ENCODE data around the gene SLC22A2. TPM values are rescaled to one million over a fixed set of nuclear protein-coding genes. Genes with fewer than 3 reads are reported as not detected.

SLC22A2 gene
- total and polyA plus RNA-seq, 9 of the 15 experiments (the other 6 are each of a cell fraction or from before 2014, with no cell fraction given) = not detected

DNA sequence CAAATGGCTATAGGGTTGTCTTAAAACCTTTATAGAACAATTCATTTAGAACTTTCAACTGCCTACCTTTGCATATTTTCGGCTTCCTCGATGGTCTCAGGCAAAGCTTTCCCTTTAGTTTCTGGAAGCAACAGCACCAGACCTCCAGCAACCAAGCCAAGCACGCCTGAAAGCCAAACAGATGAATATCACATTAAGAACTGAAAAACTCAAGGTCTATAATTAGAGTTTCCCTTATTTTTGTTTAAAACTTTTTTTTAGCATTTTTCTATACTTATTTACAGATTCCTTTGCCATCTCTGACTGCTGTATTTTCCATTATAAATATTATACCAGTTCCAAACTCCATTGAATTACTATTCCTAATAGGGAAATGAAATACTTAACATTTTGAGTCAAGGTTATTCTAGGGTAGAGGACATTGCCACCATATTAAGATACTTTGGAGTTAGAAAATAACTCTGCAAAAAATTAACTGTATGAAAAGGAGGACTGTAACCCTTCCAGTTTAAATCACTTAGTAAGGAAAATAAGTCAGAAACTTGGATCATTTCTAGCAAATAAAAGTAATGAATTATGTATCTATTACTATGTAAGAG, 33.9 kb downstream of the SLC22A2 start:
- no peak overlapping the region for H3K9ac ChIP-seq (ENCODE audit: insufficient read depth in 1 of 2, low read depth in 2 of 2, low read length in 2 of 2)
- CTCF ChIA-PET (ENCODE audit: low intra/inter-chr PET ratio) = no interaction called here
- intact Hi-C loops (cut with micrococcal nuclease) (no loop called here), in situ Hi-C loops (cut with MboI) (no loop called here)
- no peak overlapping the region for H3K27ac ChIP-seq (ENCODE audit: extremely low read depth, low read depth, low read length)
- no peak overlapping the region for H3K4me2 ChIP-seq (ENCODE audit: insufficient read depth, low read length)
- H3K4me3 ChIP-seq = no peak overlapping the region
- DNase-seq (ENCODE audit: extremely low read depth in 1 of 4, low spot score in 3 of 4) = no peak
- H3K9me3 ChIP-seq (replicated peaks; ENCODE audit: control insufficient read depth, insufficient read depth, low read depth, low read length) = no peaks in the 10 kb centered on the region
- POLR2A ChIA-PET = no interaction called here
- no peaks in the 10 kb centered on the region for H3K9me1 ChIP-seq (ENCODE audit: control insufficient read depth, insufficient read depth, low read length)
- BruUV-seq (replicated peaks) = no TSS peak
- no peaks in the 10 kb centered on the region for H4K20me1 ChIP-seq (replicated peaks; ENCODE audit: control insufficient read depth, insufficient read depth, low read length)
- no peaks in the 10 kb centered on the region for H3K4me1 ChIP-seq (replicated peaks in 1 of 2; ENCODE audit: control insufficient read depth in 2 of 2, insufficient read depth in 2 of 2, low read length in 2 of 2)
- no peaks in the 10 kb centered on the region for H3K79me2 ChIP-seq (ENCODE audit: control insufficient read depth, insufficient read depth, low read length)
- ATAC-seq = no peak
- no peak for FAIRE-seq
- TF ChIP-seq TBL1XR1 (IDR thresholded peaks at IDR 0.05; ENCODE audit: low read length in 2 of 2) (no peak), ZNF324 (CRISPR knock-in tag; IDR thresholded peaks at IDR 0.05) (no peak), CHD1 (IDR thresholded peaks at IDR 0.05; ENCODE audit: low read length) (no peak), PML (IDR thresholded peaks at IDR 0.05; ENCODE audit: low read length) (no peak), ESRRA (IDR thresholded peaks at IDR 0.05; ENCODE audit: borderline replicate concordance, low read depth) (no peak), KAT2B (IDR thresholded peaks at IDR 0.05; ENCODE audit: low read depth, low read length) (no peak), MEF2A (IDR thresholded peaks at IDR 0.05; ENCODE audit: control insufficient read depth, low read depth, low read length) (no peak), CBX2 (IDR thresholded peaks at IDR 0.05; ENCODE audit: insufficient read depth, low read length, poor library complexity, severe bottlenecking) (no peak)
- TF ChIP-seq, protein P1, sequence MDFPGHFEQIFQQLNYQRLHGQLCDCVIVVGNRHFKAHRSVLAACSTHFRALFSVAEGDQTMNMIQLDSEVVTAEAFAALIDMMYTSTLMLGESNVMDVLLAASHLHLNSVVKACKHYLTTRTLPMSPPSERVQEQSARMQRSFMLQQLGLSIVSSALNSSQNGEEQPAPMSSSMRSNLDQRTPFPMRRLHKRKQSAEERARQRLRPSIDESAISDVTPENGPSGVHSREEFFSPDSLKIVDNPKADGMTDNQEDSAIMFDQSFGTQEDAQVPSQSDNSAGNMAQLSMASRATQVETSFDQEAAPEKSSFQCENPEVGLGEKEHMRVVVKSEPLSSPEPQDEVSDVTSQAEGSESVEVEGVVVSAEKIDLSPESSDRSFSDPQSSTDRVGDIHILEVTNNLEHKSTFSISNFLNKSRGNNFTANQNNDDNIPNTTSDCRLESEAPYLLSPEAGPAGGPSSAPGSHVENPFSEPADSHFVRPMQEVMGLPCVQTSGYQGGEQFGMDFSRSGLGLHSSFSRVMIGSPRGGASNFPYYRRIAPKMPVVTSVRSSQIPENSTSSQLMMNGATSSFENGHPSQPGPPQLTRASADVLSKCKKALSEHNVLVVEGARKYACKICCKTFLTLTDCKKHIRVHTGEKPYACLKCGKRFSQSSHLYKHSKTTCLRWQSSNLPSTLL (IDR thresholded peaks at IDR 0.05) = no peak
- TF ChIP-seq, protein P2, sequence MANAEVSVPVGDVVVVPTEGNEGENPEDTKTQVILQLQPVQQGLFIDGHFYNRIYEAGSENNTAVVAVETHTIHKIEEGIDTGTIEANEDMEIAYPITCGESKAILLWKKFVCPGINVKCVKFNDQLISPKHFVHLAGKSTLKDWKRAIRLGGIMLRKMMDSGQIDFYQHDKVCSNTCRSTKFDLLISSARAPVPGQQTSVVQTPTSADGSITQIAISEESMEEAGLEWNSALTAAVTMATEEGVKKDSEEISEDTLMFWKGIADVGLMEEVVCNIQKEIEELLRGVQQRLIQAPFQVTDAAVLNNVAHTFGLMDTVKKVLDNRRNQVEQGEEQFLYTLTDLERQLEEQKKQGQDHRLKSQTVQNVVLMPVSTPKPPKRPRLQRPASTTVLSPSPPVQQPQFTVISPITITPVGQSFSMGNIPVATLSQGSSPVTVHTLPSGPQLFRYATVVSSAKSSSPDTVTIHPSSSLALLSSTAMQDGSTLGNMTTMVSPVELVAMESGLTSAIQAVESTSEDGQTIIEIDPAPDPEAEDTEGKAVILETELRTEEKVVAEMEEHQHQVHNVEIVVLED (CRISPR knock-in tag; IDR thresholded peaks at IDR 0.05) = no peak
- TF ChIP-seq, protein P3, sequence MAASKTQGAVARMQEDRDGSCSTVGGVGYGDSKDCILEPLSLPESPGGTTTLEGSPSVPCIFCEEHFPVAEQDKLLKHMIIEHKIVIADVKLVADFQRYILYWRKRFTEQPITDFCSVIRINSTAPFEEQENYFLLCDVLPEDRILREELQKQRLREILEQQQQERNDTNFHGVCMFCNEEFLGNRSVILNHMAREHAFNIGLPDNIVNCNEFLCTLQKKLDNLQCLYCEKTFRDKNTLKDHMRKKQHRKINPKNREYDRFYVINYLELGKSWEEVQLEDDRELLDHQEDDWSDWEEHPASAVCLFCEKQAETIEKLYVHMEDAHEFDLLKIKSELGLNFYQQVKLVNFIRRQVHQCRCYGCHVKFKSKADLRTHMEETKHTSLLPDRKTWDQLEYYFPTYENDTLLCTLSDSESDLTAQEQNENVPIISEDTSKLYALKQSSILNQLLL (CRISPR knock-in tag; IDR thresholded peaks at IDR 0.05; ENCODE audit: borderline replicate concordance) = no peak
- no peaks in the 10 kb centered on the region for H3K36me3 ChIP-seq (ENCODE audit: control insufficient read depth, insufficient read depth, low read length)
- 0% methylated on average over 3 of the region's 3 CpGs for WGBS (ENCODE audit: insufficient coverage, low coverage, missing lambda C conversion rate)
- H2AFZ ChIP-seq (ENCODE audit: low read depth, low read length) = no peak overlapping the region
- H3K27me3 ChIP-seq (ENCODE audit: control insufficient read depth in 2 of 2, insufficient read depth in 2 of 2, low read length in 2 of 2) = no peaks in the 10 kb centered on the region; a peak in 1 of 5 replicates

Data from K562 (cell line).